ENCODE measurements around the gene PIGT.

Gene PIGT

DNA sequence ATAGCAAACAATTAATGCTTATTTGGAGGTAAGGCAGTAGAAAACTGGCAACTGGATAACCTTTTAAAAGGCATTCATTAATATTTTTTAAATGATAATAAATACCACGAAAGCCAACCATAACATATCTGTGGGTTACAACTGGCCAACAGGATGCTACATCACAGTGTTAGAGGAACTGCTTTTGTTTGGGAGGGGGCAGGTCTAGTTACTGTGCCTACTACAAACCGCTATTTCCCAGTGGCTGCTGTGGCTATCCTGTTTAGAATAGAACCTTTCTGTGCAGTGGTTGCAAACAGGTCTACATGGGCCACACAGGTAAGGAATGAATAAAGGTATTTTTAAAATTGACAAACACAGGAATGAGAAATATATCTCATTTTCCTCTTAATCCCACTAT lies 976 bp downstream of the PIGT start:
- Histone ChIP-seq H3K9ac (ENCODE audit: low read depth, low read length) (peak overlapping the region; percentile 93), H3K4me3 (ENCODE audit: low read length) (peak overlapping the region; percentile 93), H3K4me2 (ENCODE audit: low read length) (peak overlapping the region; percentile 88), H3K27me3 (ENCODE audit: control insufficient read depth, insufficient read depth, low read length) (no peaks in the 10 kb centered on the region), H3K9me3 (replicated peaks; ENCODE audit: low read length) (no peaks in the 10 kb centered on the region), H3K4me1 (ENCODE audit: control insufficient read depth, insufficient read depth, low read length) (peaks cover 34% of the 10 kb centered on the region), H3K36me3 (ENCODE audit: insufficient read depth, low read length) (peaks cover 24% of the 10 kb centered on the region)

DNA sequence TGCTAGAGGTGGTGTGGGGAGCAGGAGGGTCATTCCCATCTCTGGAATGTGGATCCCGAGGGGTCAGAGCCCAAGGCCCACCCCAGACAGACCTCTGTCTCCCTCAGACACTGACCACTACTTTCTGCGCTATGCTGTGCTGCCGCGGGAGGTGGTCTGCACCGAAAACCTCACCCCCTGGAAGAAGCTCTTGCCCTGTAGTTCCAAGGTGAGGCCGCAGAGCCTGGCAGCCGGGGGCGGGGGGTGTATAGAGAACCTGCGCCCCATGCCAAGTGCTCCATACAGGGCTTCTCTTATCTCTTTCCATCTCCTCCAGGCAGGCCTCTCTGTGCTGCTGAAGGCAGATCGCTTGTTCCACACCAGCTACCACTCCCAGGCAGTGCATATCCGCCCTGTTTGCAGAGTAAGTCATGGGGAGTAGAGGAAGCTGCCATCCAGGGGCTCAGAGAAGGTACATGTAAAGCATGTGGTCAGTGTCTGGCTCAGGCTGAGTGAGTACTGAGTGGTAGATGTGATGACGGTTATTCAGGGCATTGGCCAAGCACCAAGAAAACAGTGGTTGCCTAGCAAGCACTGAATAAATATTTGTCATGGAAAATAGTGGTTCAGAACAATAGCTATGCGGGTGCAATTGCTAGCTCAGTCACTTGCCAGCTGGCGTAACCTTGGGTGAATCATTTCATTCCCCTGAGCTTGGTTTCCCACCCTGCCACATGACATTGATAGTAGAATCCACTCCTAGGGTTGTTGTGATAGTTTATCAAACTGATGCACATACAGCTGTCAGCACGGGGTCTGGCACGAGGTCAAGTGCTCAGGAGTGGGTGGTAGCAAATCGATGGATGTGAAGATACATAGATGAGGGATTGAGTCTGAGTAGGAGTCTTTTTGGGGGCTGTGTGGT lies 3.5 kb downstream of the PIGT start:
- Histone ChIP-seq H3K4me2 (ENCODE audit: low read length) (peak overlapping the region; percentile 56), H3K27me3 (ENCODE audit: control insufficient read depth, insufficient read depth, low read length) (no peaks in the 10 kb centered on the region), H3K36me3 (ENCODE audit: insufficient read depth, low read length) (peaks cover 32% of the 10 kb centered on the region), H3K9me3 (replicated peaks; ENCODE audit: low read length) (no peaks in the 10 kb centered on the region), H3K4me3 (ENCODE audit: low read length) (peak overlapping the region; percentile 17), H3K9ac (ENCODE audit: low read depth, low read length) (peak overlapping the region; percentile 64), H3K4me1 (ENCODE audit: control insufficient read depth, insufficient read depth, low read length) (peaks cover 34% of the 10 kb centered on the region)

DNA sequence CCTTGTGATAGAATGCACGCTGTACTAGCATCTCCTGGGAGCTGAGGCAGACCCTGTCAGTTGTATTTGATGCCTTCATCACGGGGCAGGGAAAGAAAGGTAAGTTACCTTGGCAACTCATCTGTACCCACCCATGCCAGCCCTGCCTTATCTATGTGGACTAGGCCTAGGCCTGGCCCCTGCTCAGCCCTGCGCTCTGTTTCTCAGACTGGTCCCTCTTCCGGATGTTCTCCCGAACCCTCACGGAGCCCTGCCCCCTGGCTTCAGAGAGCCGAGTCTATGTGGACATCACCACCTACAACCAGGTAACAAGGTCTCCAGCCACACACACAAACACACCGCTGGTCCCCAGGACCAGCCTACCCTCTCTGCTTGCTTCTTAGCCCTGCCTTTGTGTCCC lies 4.2 kb downstream of the PIGT start:
- H3K36me3 ChIP-seq (ENCODE audit: insufficient read depth, low read length) = peaks cover 37% of the 10 kb centered on the region
- peak overlapping the region; percentile 23 for H3K4me2 ChIP-seq (ENCODE audit: low read length)
- peaks cover 33% of the 10 kb centered on the region for H3K4me1 ChIP-seq (ENCODE audit: control insufficient read depth, insufficient read depth, low read length)
- H3K4me3 ChIP-seq (ENCODE audit: low read length) = no peak overlapping the region
- no peaks in the 10 kb centered on the region for H3K9me3 ChIP-seq (replicated peaks; ENCODE audit: low read length)
- H3K27me3 ChIP-seq (ENCODE audit: control insufficient read depth, insufficient read depth, low read length) = no peaks in the 10 kb centered on the region
- H3K9ac ChIP-seq (ENCODE audit: low read depth, low read length) = peak overlapping the region; percentile 12

DNA sequence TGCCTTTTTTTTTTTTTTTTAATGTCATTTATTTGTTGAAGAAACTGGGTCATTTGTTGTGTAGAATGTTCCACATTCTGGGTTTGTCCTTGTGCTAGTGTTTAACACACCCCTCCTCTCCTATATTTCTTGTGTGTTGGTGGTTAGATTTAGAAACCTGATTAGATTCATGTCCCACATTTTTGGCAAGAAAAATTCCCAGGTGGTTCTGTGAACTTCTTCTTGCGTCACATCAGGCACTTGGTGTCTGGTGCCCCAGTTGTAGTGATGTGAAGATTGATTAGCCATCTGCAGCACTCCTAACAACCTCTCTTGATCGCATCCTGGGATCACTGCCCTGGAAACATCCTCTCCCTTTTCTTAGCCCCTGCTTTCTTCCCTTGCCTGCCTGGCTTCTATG lies 7.8 kb downstream of the PIGT start:
- peaks cover 14% of the 10 kb centered on the region for H3K4me1 ChIP-seq (ENCODE audit: control insufficient read depth, insufficient read depth, low read length)
- H3K4me2 ChIP-seq (ENCODE audit: low read length) = no peak overlapping the region
- H3K36me3 ChIP-seq (ENCODE audit: insufficient read depth, low read length) = peaks cover 42% of the 10 kb centered on the region
- H3K27me3 ChIP-seq (ENCODE audit: control insufficient read depth, insufficient read depth, low read length) = no peaks in the 10 kb centered on the region
- no peaks in the 10 kb centered on the region for H3K9me3 ChIP-seq (replicated peaks; ENCODE audit: low read length)
- no peak overlapping the region for H3K4me3 ChIP-seq (ENCODE audit: low read length)
- H3K9ac ChIP-seq (ENCODE audit: low read depth, low read length) = no peak overlapping the region

DNA sequence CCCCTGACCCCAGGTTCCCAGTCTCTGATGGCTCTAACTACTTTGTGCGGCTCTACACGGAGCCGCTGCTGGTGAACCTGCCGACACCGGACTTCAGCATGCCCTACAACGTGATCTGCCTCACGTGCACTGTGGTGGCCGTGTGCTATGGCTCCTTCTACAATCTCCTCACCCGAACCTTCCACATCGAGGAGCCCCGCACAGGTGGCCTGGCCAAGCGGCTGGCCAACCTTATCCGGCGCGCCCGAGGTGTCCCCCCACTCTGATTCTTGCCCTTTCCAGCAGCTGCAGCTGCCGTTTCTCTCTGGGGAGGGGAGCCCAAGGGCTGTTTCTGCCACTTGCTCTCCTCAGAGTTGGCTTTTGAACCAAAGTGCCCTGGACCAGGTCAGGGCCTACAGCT lies 9.6 kb downstream of the PIGT start:
- no peaks in the 10 kb centered on the region for H3K4me1 ChIP-seq (ENCODE audit: control insufficient read depth, insufficient read depth, low read length)
- no peak overlapping the region for H3K4me3 ChIP-seq (ENCODE audit: low read length)
- H3K9ac ChIP-seq (ENCODE audit: low read depth, low read length) = no peak overlapping the region
- no peaks in the 10 kb centered on the region for H3K27me3 ChIP-seq (ENCODE audit: control insufficient read depth, insufficient read depth, low read length)
- H3K4me2 ChIP-seq (ENCODE audit: low read length) = no peak overlapping the region
- H3K9me3 ChIP-seq (replicated peaks; ENCODE audit: low read length) = no peaks in the 10 kb centered on the region
- peaks cover 35% of the 10 kb centered on the region for H3K36me3 ChIP-seq (ENCODE audit: insufficient read depth, low read length)

DNA sequence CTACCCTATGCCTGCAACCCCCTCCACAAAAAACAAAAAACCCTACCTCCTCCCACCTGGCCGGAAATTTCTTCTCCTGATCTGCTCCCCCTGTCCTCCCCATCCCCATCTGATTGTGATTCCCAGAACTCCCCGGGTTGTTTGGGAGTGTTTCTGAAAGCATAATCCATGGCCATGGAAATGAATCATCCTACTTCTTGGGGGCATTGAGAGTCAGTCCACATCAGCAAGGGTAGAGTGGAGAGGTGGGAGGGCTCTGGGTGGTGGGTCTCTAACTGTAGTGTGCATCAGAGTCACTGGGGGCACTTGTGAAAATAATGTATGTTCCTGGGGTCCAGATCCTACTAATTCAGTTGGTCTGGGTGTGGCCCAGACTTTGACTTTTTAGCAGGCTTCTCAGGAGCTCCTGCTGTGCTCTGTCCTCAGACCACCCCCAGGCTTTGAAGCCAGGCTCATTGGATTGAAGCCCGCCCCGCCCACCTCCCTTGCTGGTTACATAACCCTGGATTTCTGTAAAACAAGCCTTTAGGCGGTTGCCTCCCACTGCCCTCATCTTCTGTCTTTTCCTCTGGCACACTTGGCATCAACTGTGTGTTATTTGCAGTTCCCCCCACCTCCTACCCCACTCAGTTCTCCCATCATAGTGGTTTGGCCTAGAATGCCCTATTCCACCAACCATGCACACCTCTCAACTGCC lies 10.5 kb downstream of the PIGT start:
- Histone ChIP-seq H3K4me3 (ENCODE audit: low read length) (no peak overlapping the region), H3K9ac (ENCODE audit: low read depth, low read length) (no peak overlapping the region), H3K4me1 (ENCODE audit: control insufficient read depth, insufficient read depth, low read length) (no peaks in the 10 kb centered on the region), H3K4me2 (ENCODE audit: low read length) (no peak overlapping the region), H3K9me3 (replicated peaks; ENCODE audit: low read length) (no peaks in the 10 kb centered on the region), H3K27me3 (ENCODE audit: control insufficient read depth, insufficient read depth, low read length) (no peaks in the 10 kb centered on the region), H3K36me3 (ENCODE audit: insufficient read depth, low read length) (peaks cover 26% of the 10 kb centered on the region)

DNA sequence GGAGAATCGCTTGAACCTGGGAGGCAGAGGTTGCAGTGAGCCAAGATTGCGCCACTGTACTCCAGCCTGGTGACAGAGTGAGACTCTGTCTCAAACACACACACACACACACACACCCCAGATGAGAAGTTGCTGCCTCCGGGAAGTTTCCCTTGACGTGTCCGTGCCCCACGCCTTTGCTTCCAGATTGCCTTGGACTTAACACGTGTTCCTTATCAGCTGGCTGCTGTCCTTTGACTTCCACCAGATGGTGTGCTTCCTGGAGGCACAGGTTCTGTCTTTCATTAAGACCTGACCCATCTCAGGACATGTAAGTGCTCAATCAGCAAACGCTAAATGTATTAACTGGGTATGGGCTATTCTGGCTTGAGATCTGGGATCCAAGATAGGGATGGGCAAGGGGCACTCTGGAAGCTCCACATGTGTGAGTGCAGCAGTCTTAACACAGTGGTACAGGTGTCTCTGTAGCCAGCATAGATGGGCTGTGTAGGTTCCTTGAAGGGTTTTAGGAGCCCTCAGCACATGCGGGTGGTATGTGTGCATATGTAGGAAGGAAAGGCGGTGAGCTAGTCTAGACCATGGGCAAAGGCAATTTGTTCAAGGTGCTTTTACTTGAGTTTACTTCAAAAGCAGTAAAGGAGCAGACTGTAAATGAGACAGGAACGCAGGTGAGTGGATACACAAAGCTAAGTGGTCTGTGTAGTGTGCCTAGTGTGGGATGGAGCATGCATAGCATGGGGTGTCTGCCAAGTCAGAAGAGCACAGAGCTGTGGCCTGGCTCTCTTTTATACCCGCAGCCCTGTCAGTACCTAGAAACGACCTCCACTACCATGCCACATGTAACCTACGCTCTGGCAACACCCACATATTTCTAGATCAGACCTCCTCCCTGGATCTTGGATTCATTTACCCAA lies 11.6 kb downstream of the PIGT start:
- no peaks in the 10 kb centered on the region for H3K4me1 ChIP-seq (ENCODE audit: control insufficient read depth, insufficient read depth, low read length)
- H3K4me2 ChIP-seq (ENCODE audit: low read length) = no peak overlapping the region
- peaks cover 23% of the 10 kb centered on the region for H3K36me3 ChIP-seq (ENCODE audit: insufficient read depth, low read length)
- no peaks in the 10 kb centered on the region for H3K9me3 ChIP-seq (replicated peaks; ENCODE audit: low read length)
- H3K27me3 ChIP-seq (ENCODE audit: control insufficient read depth, insufficient read depth, low read length) = no peaks in the 10 kb centered on the region
- H3K4me3 ChIP-seq (ENCODE audit: low read length) = no peak overlapping the region
- no peak overlapping the region for H3K9ac ChIP-seq (ENCODE audit: low read depth, low read length)

DNA sequence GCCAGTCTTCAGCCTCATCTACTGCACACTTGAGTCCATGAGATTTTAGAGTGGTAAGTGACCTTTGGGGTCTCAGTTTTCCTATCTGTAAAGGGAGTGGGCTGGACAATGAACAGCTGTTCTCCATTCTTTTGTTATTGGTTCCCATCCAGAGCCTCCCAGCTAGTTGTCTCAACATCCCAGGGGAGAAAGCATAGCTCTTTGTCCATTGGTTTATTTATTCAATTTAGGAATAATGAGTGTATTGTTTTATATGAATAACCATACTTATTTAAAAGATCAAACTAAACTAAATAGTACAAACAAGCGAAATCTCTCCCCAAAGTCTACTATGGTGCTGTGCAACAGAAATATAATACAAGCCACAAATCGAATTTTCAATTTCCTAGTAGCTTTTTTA lies 13.7 kb downstream of the PIGT start:
- Histone ChIP-seq H3K4me2 (ENCODE audit: low read length) (no peak overlapping the region), H3K9ac (ENCODE audit: low read depth, low read length) (no peak overlapping the region), H3K36me3 (ENCODE audit: insufficient read depth, low read length) (peaks cover 13% of the 10 kb centered on the region), H3K9me3 (replicated peaks; ENCODE audit: low read length) (no peaks in the 10 kb centered on the region), H3K4me3 (ENCODE audit: low read length) (no peak overlapping the region), H3K4me1 (ENCODE audit: control insufficient read depth, insufficient read depth, low read length) (no peaks in the 10 kb centered on the region), H3K27me3 (ENCODE audit: control insufficient read depth, insufficient read depth, low read length) (no peaks in the 10 kb centered on the region)

DNA sequence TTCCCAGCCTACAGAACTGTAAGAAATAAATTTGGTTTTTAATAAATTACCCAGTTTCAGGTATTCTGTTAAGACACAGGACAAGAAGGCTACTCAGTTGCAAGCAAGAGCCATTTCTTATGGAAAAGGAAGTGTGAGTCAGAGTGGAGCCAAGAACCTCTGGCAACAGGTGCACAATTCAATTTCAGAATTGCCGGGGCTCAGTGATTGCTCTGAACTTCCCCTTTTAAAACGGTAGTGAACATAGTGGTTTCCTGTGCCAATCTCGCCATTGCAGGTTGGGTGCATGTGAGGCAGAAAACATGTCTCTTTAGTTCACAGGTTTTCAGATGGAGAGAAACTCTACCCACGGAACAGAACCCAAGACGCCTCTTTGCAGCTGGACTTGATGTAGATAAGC lies 16.4 kb downstream of the PIGT start:
- Histone ChIP-seq H3K36me3 (ENCODE audit: insufficient read depth, low read length) (no peaks in the 10 kb centered on the region), H3K4me1 (ENCODE audit: control insufficient read depth, insufficient read depth, low read length) (no peaks in the 10 kb centered on the region), H3K4me3 (ENCODE audit: low read length) (no peak overlapping the region), H3K9ac (ENCODE audit: low read depth, low read length) (no peak overlapping the region), H3K27me3 (ENCODE audit: control insufficient read depth, insufficient read depth, low read length) (no peaks in the 10 kb centered on the region), H3K4me2 (ENCODE audit: low read length) (no peak overlapping the region), H3K9me3 (replicated peaks; ENCODE audit: low read length) (no peaks in the 10 kb centered on the region)

DNA sequence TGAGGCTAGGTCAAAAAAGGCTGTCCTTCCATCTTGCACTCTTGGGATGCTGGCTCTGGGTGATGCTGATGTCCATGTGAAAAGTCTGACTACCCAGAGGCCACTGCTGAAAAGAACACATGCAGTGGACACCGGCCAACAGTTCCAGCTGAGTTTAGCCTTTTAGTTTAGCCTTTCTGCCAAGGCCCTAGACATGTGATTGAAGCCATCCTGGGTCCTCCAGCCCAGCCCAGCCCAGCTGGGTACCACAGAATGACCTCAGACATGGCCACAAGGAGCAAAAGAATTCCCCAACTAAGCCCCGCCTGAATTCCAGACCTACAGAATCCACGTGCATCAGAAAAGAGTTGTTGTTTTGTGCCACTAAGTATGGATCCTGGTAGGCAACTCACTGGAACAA lies 17.4 kb downstream of the PIGT start:
- H3K4me3 ChIP-seq (ENCODE audit: low read length) = no peak overlapping the region
- no peaks in the 10 kb centered on the region for H3K9me3 ChIP-seq (replicated peaks; ENCODE audit: low read length)
- H3K9ac ChIP-seq (ENCODE audit: low read depth, low read length) = no peak overlapping the region
- H3K27me3 ChIP-seq (ENCODE audit: control insufficient read depth, insufficient read depth, low read length) = no peaks in the 10 kb centered on the region
- no peak overlapping the region for H3K4me2 ChIP-seq (ENCODE audit: low read length)
- H3K36me3 ChIP-seq (ENCODE audit: insufficient read depth, low read length) = no peaks in the 10 kb centered on the region
- H3K4me1 ChIP-seq (ENCODE audit: control insufficient read depth, insufficient read depth, low read length) = no peaks in the 10 kb centered on the region

DNA sequence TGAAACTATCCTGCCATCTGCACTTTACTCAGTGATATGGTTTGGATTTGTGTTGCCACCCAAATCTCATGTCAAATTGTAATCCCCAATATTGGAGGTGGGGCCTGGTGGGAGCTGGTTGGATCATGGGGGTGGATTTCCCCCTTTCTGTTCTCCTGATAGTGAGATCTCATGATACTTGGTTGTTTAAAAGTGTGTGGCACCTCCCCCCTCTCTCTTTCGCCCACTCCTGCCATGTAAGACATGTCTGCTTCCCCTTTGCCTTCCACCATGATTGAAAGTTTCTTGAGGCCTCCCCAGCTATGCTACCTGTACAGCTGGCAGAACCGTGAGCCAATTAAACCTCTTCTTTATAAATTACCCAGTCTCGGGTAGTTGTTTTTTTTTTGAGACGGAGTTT lies 18.0 kb downstream of the PIGT start:
- Histone ChIP-seq H3K27me3 (ENCODE audit: control insufficient read depth, insufficient read depth, low read length) (no peaks in the 10 kb centered on the region), H3K9ac (ENCODE audit: low read depth, low read length) (no peak overlapping the region), H3K36me3 (ENCODE audit: insufficient read depth, low read length) (no peaks in the 10 kb centered on the region), H3K9me3 (replicated peaks; ENCODE audit: low read length) (no peaks in the 10 kb centered on the region), H3K4me3 (ENCODE audit: low read length) (no peak overlapping the region), H3K4me1 (ENCODE audit: control insufficient read depth, insufficient read depth, low read length) (no peaks in the 10 kb centered on the region), H3K4me2 (ENCODE audit: low read length) (no peak overlapping the region)

All from skeletal muscle satellite cell (primary cell).